Endothelial cell (in vitro differentiated cells): ENCODE measurements around the gene IFITM2. TPM values are rescaled to one million over a fixed set of nuclear protein-coding genes. Genes with fewer than 3 reads are reported as not detected.
A peak's percentile ranks its signal among the peaks of the same experiment; 100 is the strongest.
"Not testable (repeated sequence)": the region's sequence is repeated elsewhere in the genome, so short reads cannot be mapped to it uniquely, and the experiment has no call there.

Experiments used
- DNase-seq: peaks from one replicate; pipeline ENCODE4 v3.0.0; 2021; ENCODE audit warnings: low spot score
- H3K27ac Mint-ChIP-seq: one replicate; pipeline ENCODE4 v1.8.0; 2021; ENCODE audit warnings: mixed read lengths, inconsistent platforms; ENCODE audit not compliant: unreplicated experiment
- H3K27me3 Mint-ChIP-seq: one replicate; pipeline ENCODE4 v1.8.0; 2021; ENCODE audit warnings: mild to moderate bottlenecking, moderate library complexity, mixed read lengths, inconsistent platforms; ENCODE audit not compliant: unreplicated experiment
- H3K36me3 Mint-ChIP-seq: one replicate; pipeline ENCODE4 v1.8.0; 2021; ENCODE audit warnings: mild to moderate bottlenecking, low read depth, mixed read lengths, inconsistent platforms; ENCODE audit not compliant: unreplicated experiment
- H3K4me1 Mint-ChIP-seq: one replicate; pipeline ENCODE4 v1.8.0; 2021; ENCODE audit warnings: mild to moderate bottlenecking, mixed read lengths, inconsistent platforms; ENCODE audit not compliant: unreplicated experiment
- H3K4me3 Mint-ChIP-seq: one replicate; pipeline ENCODE4 v1.8.0; 2021; ENCODE audit warnings: mild to moderate bottlenecking, mixed read lengths, inconsistent platforms; ENCODE audit not compliant: unreplicated experiment
- H3K9me3 Mint-ChIP-seq: one replicate; pipeline ENCODE4 v1.8.0; 2021; ENCODE audit warnings: mixed read lengths, inconsistent platforms; ENCODE audit not compliant: unreplicated experiment
- total RNA-seq: library from RNA; stranded (reverse); fragmentation: NEBNext Ultra II Directional; extraction: Animal tissue kit (Norgen Biotek cat#: 25700); gene quantifications from one replicate; pipeline ENCODE4 v1.2.1, GENCODE V29; 2021; ENCODE audit not compliant: unreplicated experiment
- TF ChIP-seq, protein P1 (sequence below): fragments of 200-600 bp; sonication (generic); IDR thresholded peaks from one replicate; pipeline ENCODE4 v1.5.0; 2021; ENCODE audit warnings: antibody characterized with exemption; ENCODE audit not compliant: unreplicated experiment

The IFITM2 gene
- total RNA-seq, 1 donor from 2014 or later, result 205 TPM

DNA sequence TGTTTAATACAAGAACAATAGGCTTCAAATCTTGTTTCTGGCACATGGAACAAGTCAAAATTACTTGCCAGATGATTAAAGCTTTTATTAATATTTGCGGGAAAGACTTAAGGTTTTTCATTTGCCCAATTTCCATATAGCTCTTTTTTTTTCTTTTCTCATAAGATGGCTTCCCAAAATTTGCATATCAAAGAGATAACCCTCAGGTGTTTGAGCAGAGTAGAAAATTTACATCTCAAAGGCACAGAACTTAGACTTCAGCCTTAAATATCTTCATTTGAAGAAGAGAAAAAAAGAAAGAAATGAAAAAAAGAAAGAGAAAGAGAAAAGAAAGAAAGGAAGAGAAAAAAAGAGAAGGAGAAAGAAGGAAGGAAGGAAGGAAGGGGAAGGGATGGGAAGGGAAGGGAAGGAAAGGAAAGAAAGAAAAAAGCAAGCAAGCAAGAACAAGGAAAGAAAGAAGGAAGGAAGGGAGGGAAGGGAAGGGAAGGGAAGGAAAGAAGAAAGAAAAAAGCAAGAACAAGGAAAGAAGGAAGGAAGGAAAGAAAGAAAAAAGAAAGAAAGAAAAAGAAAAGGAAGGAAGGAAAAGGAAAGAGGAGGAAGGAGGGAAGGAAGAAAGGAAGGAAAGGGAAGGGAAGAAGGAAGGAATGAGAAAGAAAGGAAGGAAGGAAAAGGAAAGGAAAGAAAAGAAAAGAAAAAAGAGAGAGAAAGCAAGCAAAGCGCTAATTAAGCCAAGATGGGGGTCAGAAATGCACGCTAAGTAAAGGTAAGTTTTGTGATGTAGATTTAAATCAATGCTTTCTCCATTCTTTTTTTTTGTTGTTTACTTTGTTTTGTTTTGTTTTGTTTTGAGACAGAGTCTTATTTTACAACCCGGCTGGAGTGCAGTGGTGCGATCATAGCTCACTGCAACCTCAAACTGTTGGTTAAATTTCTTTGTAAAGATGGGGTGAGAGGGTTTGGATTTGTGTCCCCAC, 33.2 kb downstream of the IFITM2 start:
- TF ChIP-seq, protein P1, sequence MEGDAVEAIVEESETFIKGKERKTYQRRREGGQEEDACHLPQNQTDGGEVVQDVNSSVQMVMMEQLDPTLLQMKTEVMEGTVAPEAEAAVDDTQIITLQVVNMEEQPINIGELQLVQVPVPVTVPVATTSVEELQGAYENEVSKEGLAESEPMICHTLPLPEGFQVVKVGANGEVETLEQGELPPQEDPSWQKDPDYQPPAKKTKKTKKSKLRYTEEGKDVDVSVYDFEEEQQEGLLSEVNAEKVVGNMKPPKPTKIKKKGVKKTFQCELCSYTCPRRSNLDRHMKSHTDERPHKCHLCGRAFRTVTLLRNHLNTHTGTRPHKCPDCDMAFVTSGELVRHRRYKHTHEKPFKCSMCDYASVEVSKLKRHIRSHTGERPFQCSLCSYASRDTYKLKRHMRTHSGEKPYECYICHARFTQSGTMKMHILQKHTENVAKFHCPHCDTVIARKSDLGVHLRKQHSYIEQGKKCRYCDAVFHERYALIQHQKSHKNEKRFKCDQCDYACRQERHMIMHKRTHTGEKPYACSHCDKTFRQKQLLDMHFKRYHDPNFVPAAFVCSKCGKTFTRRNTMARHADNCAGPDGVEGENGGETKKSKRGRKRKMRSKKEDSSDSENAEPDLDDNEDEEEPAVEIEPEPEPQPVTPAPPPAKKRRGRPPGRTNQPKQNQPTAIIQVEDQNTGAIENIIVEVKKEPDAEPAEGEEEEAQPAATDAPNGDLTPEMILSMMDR, result no peak
- no peaks in the 10 kb centered on the region for H3K27me3 Mint-ChIP-seq
- no peak overlapping the region for H3K27ac Mint-ChIP-seq
- H3K36me3 Mint-ChIP-seq, result no peaks in the 10 kb centered on the region
- peaks cover 16% of the 10 kb centered on the region for H3K4me1 Mint-ChIP-seq
- H3K9me3 Mint-ChIP-seq, result no peaks in the 10 kb centered on the region
- DNase-seq, result no peak
- no peak overlapping the region for H3K4me3 Mint-ChIP-seq

DNA sequence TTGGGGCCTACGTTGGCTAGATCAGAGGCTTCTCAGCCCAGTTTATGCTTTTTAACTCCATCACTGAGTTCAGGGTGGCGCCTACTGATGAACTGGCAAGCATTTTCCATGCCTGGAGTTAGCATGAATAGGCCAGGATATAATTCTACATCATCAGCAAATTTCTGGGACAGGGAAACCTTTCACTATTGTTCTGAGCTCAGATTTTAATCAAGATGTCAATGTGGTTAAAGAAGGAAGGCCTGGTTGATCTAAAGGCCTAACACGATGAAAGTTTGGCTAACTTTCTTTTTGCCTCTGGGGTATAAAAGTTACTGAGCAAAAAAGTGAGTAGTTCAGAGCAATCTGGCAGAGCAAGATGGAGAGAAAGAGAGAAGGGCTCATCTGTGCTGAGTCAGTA, 34.7 kb downstream of the IFITM2 start:
- Mint-ChIP-seq H3K9me3 (no peaks in the 10 kb centered on the region), H3K27ac (no peak overlapping the region), H3K4me1 (peaks cover 5% of the 10 kb centered on the region), H3K27me3 (no peaks in the 10 kb centered on the region), H3K4me3 (no peak overlapping the region), H3K36me3 (no peaks in the 10 kb centered on the region)
- TF ChIP-seq, protein P1, result no peak
- DNase-seq, result no peak

DNA sequence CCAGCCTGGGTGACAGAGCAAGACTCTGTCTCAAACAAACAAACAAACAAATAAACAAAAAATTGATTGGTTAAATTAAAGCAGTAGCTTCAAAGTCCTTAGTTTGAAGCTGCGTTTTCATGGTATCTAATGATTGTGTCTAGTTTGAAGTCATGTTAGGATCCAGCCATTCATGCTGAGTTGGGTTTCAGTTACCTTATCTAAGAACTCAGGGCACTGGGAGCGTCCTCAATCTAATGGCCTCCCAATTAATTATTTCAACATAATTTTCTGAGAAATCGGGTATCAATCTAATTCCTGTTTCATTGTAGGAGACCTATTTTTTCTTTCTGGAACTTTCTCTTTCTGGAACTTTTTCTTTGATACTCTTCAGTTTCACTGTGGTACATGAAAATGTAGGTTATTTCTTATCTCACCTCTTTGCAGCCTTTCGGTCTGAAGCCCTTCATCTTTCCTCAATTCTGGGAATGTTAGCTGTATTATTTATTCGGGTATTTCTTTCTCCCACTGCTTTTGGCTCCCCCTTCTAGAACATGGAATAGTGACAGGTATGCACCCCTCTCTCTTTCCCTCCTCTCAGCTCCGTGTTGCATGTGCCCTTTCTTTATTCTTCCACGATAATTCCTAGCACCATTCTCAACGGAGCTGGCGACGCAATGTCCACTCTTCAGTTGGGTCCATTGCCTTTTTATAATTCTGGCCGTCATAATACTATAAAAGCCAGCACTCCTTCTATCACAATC, 37.4 kb downstream of the IFITM2 start:
- DNase-seq, result no peak

DNA sequence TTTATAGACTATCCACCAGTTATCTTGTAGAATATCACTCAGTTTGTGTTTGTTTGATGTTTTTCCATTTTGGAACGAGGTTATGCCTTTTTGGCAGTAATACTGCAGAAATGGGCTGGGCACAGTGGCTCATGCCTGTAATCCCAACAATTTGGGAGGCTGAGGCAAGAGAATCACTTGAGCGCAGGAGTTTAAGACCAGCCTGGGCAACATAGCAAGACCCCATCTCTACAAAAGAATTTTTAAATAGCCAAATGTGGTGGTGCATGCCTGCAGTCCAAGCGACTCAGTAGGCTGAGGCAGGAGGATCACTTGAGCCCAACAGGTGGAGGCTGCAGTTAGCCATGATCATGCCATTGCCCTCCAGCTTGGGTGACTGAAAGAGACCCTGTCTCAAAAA, 38.9 kb downstream of the IFITM2 start:
- Mint-ChIP-seq H3K4me1 (peaks cover 11% of the 10 kb centered on the region), H3K9me3 (no peaks in the 10 kb centered on the region), H3K27ac (no peak overlapping the region), H3K27me3 (peaks cover 1% of the 10 kb centered on the region), H3K4me3 (no peak overlapping the region), H3K36me3 (no peaks in the 10 kb centered on the region)
- TF ChIP-seq, protein P1, result no peak
- no peak for DNase-seq

More for the DNA sequence above, 37.4 kb downstream of the IFITM2 start:
- Mint-ChIP-seq H3K27me3 (no peaks in the 10 kb centered on the region), H3K4me1 (peaks cover 5% of the 10 kb centered on the region), H3K9me3 (no peaks in the 10 kb centered on the region), H3K4me3 (no peak overlapping the region), H3K27ac (no peak overlapping the region), H3K36me3 (no peaks in the 10 kb centered on the region)
- TF ChIP-seq, protein P1, result no peak

DNA sequence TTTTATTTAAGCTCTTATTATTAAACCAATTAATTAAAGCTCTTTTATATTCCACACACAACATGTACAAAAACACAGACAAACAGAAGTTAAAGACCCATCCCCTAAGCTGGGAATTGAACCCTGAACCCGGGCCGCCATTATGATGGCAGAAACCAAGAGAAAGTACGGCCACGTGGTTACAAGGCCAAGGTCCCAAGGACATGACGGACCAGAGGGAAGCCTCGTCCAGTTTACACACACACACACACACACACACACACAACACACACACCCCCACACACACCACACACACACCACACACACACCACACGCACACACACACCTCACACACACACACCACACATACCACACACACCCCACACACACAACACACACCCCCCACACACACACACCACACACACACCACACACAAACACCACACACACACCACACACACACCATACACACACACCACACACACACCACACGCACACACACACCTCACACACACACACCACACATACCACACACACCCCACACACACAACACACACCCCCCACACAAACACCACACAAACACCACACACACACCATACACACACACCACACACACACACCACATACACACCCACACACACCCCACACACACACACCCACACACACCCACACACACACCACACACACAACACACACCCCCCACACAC, 41.8 kb downstream of the IFITM2 start:
- not testable (repeated sequence) for H3K27ac Mint-ChIP-seq, DNase-seq

DNA sequence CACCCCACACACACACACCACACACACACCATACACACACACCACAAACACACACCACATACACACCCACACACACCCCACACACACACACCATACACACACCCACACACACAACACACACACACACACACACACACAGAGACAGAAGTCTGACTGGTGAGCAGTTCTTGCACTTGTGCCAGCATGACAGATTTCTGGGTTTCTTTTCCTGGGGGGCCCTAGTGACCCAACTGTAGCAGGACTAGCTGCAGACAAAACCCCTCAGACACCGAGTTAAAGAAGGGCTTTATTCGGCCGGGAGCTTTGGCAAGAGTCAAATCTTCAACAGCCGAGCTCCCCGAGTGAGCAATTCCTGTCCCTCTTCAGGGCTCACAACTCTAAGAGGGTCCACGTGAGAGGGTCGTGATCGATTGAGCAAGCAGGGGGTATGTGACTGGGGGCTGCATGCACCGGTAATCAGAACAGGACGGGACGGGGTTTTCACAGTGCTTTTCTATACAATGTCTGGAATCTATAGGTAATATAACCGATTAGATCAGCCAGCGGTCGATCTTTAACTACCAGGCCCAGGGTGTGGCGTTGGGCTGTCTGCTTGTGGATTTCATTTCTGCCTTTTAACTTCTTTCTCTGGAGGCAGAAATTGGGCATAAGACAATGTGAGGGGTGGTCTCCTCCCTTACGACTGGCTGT, 42.6 kb downstream of the IFITM2 start:
- Mint-ChIP-seq H3K27ac (peak overlapping the region; percentile 43), H3K4me1 (peaks cover 24% of the 10 kb centered on the region)
- not testable (repeated sequence) for H3K4me3 Mint-ChIP-seq, H3K36me3 Mint-ChIP-seq, DNase-seq, H3K27me3 Mint-ChIP-seq, H3K9me3 Mint-ChIP-seq

More for the DNA sequence above, 41.8 kb downstream of the IFITM2 start:
- H3K36me3 Mint-ChIP-seq, H3K4me3 Mint-ChIP-seq, H3K9me3 Mint-ChIP-seq, H3K27me3 Mint-ChIP-seq: not testable (repeated sequence)
- peaks cover 23% of the 10 kb centered on the region for H3K4me1 Mint-ChIP-seq
